Activated naive CD4-positive, alpha-beta T cell (primary cell): Measurements from ENCODE around the gene DSCAML1.
"Not testable (repeated sequence)": the region's sequence is repeated elsewhere in the genome, so short reads cannot be mapped to it uniquely, and the experiment has no call there.

Source experiments
- DNase-seq, 4 experiments: peaks; one replicate each; lab custom pipeline; 2025; lab: John Stamatoyannopoulos, UW

Gene DSCAML1

DNA sequence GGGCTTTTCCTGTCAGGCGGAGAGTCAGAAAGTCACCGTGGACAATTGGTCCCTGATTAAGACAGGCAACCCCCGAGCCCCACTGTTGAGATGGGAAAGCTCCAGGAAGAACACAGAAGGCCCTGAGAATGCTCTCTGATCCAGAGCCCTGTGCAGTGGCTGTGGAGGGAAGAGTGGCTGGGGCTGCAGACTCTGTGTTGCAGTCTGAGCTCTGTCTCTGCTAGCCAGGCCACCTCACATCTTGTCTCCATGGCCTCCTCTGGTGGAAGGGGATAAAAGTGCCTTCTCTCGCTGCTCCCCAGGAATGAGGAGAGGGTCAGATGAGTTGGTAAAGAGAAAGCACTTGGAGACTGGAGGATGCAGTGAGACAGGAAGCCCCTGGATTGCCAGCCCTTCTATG is 328.1 kb downstream of the DSCAML1 start:
- no peak for DNase-seq

DNA sequence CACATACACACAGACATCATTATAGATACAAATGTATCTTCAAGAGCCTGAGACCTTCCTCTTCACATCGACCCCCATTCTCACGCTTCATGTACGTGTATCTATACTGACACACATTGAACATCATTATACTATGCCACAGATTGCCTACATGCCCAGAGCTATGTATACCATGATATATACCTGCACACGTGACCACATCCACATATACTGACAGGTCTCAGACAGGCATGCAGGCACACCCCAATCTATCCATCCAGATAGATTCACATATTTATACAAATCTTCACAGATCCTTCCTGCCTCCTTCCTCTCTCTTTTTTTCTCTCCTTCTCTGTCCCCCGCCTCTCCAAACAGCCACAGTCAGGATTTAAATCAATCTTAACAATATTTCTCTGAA is 329.2 kb downstream of the DSCAML1 start:
- no peak for DNase-seq

DNA sequence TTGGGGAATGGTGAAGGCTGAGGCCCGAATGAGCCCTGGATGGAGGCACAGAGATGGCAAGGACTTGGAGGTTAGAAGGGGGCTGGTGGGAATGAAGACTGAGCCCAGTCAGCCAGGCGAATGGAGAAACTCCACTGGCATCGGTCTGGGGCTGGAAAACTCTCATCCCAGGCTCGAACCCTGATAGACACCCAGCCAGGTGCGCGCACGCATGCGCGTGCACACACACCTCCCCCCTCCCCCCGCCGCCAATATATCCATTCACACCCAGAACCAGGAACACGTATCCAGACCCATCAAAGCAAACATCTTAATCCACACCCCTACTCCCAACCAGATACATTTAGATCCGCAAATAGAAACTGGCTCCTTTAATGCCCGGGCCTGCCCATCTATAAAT is 330.1 kb downstream of the DSCAML1 start:
- no peak for DNase-seq

DNA sequence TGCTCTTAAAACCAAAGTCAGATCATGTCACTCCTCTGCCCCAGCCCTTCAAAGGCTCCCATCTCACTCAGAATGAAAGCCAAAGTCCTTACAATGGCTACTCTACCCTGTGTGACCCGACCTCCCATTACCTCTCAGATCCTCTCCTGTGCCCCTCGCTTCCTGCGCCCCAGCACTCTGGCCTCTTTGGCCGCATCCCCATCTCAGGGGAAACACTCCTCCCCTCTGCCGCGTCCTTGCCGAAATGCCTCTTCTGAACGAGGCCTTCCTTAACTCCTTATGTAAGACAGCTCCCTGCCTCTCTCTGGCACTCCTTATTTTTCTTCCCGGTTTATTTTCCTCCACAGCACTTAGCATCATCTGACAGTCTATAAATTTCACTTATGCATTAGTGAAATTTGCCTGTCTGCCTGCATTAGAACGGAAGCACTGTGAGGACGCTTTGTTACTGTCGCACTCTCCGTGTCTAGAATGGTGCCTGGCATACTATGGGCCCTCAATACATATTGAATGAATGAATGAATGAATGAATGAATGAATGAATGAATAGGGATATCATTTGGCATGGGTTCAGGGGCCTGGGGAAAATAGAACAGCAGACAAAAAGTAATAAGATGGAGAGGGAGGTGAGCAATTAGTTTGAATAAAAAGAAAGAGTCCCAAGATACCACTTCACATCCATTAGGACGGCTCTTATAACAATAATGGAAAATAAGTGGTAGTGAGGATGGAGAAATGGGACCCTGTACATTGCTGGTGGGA is 331.6 kb downstream of the DSCAML1 start:
- DNase-seq = no peak

DNA sequence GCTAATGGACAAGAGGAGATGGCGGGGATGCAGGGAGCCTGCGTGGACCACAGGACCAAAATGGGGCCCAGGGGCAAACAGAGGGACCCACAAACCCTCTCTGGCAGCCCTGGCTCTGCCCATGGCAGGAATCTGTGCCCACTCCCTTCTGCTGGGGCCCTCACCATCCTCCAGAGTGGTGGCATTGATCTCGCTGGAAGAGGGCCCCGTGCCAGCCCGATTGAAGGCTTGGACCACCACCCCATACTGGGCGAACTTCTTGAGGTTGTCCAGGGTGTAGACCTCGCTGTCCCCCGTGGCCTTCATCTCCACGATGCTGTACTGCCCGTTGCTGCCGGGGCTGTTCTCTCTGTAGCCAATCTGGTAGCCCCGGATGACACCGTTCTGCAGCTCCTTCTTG is 332.2 kb downstream of the DSCAML1 start:
- DNase-seq = no peak

DNA sequence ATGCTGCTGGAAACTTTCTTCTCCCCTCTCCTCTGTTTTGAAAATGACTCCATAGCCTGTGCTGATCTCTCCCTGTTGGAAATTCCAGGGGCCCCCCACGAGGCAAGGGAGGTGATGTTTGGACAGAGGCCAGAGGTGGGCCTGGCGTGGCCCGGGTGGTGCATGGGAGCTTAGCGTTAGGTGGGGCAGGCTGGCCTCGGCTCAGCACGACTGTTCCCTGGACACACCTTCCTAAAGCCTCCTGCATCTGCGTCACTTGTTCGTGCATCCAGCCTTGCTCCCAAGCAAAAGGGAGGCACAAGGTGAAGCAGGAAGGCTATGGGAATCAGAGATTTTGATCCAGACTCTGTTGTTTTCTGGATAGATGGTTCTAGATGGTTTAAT is 334.2 kb downstream of the DSCAML1 start:
- no peak for DNase-seq

DNA sequence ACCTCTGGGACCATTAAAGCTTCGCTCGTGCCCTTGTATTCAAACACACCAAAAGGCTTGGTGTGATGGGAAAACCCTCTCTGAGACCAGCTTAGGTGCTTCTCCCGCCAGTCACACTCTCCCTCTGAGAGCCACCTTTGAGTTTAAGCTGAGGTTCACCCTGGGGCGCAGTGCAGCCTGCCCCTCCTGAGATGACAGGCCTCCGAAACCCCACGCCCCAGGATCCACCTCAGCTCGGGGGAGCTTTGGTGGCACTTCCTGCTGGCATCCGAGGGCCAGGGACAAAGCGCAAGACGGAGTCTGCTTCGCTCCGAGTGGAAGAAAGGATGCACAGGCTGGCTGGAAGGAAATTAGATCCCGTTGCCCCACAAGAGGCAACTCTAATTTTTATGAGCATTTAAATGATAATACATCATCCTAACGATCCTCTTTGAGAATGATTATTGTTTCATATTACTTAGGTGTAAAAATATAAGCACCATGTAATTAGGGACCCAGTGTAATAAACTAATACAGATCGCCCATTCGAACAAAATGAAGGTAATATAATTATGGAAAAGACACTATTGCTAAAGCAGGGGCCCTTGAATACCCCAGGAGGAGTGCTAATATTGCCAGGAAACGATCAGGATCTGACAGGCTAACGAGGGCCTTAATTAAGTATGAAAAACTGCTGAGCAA is 334.7 kb downstream of the DSCAML1 start:
- no peak for DNase-seq

DNA sequence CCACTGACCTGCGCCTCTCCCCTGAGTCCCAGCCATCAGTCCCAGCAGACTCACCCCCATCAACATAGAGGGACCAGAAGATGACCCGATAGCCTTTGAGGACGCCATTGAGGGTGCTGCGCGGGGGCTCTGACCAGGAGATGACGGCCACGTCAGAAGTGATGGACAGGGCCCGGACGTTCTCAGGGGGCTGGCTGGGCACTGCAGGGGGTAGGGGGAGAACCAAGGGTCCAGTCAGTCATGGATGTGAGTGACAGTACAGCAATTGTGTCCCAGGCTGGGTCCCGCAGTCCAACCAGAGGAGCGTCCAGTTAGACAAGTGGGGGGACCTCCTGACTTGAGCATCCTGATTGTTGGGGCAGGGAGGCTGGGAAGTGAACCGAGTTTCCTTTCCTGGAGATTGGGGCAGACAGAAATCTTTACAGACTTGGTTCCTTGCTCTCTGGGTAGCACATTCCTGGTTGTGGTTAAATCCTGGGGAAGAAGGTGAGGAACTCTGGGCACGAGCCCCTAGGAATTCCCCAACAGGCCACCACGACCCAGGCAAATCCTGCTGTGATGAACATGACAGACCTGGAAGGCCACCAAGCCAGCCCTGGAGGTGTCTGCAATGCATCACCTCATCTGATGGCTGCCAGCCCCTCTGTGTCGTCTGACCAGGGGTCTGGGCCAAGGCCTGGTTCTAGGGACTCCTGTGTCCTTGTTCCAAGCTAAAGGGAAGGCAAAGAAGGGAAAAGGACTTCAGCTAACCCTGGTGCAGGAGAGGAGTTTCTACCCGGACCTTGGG is 335.4 kb downstream of the DSCAML1 start:
- no peak for DNase-seq

DNA sequence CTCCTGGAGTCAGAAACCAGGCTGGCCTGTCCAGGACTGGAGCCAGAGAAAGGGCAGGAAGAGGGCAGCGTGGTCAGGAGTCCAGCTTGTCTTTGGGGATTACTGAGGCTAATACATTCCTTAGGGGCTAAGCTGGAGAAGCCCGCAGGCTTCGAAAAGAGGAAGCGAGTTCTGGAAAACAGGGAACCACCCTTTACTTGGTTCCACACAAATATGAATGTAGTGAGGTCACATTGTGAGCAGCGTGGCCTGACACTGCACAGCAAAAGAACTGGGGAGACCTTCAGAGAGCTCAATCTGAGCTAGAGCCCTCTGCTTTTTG is 337.1 kb downstream of the DSCAML1 start:
- no peak for DNase-seq

DNA sequence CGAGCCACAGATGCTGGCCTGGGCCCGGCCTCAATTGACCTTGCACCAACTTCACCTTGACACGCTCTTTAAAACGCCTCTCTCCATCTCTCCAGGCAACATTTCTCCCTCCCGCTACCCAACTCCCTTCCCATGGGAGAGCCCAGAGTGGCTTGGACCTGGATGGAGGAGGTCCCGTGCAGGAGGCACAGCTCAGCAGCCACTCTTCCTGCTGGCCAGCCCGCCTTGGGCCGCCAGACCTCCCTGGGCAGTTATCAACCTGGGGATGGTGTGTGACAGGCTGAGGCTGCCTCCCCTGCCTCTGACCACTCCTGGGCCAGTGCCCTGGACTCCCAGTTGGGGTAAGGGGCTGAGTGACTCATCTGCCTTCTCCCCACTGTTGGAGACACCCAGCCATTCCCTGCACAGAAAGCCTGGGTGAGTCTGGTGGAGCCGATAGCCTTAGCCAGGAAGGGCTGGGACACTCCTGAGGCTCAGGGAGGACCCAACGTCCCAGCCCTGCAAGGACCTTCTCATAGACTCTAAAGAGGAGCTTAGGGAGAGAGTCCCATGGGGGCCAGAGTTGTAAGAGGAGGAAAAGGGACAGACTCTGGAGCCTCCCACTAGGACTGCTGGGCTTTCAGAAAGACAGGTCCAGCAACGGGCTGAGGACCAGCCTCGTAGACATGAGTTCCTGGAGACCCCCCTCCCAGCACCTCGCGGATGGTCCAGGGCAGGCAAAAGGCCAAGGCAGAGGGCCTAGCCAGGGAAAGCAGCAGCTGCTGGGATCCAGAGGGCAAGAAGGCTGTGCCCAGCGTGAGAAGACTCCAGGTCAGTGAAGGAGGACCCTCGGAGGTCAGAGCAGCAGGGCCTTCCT is 337.7 kb downstream of the DSCAML1 start:
- DNase-seq = no peak

DNA sequence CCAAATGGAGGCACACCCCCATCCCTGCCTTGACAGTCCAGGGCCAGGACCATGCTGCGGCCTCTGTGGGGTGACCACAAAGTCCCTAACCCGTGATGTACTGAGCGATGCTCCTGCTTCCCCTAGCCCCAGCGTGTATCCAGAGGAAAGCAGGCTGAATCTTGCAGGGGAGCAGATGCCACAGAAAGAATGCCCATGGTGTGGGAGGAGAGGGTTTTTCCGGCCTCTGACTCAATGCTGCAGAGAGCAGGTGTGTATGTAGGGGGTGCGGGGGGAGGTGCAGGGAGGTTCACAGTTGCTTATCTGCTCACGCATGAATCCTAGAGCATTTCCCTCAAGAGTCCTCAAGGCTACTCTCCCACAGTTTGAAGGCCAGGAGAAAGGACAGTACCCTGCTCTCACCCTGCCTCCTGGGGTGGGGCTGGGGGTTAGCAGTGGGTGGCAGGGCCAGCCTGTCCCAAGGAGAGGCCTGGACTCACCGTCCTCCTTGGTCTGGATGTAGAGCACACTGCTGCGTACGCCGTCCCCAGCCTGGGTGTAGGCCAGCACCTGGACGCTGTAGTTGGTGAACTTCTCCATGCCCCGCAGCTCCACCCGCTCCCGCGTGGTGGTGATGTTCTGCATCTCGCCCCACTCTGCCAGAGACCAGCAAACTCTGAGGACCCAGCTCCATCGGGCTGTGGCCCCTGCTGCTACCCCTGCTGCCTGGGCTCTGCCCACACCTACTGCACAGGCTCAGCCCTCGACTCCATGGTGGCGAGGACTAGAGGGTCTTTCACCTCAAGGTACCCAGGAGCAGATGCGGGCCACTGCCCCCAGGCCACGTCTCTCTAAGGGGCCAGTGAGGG is 338.5 kb downstream of the DSCAML1 start:
- no peak for DNase-seq

DNA sequence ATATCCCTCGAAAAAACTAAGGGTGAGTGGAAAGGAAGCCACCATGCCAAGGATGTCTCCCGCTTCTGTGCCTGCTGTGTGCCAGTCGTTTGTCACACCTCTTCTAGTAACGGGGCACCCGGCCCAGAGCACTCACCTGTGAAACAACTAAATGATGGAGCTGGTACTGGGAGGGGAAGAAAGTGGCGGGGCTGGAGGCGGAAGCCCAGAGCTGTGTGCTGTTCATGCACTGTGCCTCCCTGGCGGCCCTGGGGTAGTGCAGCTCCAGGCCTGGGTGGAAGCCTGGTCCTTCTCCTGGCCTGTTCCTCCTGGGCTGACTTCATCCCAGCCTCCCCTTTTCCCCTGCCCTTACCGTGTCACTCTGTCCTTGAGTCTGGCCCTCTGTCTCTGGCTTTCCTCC is 339.2 kb downstream of the DSCAML1 start:
- DNase-seq = no peak

DNA sequence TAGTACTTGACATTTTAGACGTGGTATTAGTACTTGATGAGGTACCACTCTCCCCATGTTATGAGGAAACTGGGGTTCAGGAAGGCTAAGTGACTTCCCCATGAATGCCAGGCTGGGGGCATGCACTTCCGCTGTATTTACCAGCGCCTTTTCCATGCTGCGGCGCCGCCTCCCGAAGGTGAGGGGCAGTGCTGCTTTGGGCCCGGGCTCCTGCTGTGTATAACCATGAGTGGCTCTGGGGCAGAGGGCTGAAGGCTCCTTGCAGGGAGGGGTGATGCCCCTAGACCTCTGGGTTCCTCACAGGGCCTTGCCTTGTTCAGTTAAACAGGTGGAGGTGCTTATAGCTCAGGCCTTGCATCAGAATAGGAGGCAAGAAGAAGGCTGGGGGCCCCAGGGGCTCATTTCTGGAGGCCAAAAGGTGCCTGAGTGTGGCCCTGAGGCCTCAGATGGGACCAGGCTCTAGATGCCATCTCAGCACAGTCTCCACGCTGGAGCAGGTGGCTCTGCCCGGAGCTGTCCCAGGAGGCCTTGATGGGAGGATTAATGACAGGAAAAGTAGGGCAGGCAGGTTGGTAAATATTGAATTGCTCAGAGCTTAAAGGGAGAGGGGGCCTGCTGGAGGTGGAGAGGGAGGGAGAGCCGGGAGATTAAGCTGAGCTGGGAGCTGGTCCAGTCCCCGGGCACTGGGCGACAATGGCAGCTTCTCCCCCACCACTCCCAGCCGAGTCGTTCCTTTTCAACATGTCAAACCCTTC is 339.8 kb downstream of the DSCAML1 start:
- no peak for DNase-seq

DNA sequence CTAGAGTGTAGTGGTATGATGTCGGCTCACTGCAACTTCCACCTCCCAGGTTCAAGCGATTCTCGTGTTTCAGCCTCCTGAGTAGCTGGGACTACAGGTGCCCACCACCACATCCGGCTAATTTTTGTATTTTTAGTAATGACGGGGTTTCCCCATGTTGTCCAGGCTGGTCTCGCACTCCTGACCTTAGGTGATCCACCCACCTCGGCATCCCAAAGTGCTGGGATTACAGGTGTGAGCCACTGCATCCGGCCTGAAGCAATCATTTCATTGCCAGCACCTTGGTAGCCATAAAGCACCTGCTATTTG is 340.3 kb downstream of the DSCAML1 start:
- DNase-seq = not testable (repeated sequence)

DNA sequence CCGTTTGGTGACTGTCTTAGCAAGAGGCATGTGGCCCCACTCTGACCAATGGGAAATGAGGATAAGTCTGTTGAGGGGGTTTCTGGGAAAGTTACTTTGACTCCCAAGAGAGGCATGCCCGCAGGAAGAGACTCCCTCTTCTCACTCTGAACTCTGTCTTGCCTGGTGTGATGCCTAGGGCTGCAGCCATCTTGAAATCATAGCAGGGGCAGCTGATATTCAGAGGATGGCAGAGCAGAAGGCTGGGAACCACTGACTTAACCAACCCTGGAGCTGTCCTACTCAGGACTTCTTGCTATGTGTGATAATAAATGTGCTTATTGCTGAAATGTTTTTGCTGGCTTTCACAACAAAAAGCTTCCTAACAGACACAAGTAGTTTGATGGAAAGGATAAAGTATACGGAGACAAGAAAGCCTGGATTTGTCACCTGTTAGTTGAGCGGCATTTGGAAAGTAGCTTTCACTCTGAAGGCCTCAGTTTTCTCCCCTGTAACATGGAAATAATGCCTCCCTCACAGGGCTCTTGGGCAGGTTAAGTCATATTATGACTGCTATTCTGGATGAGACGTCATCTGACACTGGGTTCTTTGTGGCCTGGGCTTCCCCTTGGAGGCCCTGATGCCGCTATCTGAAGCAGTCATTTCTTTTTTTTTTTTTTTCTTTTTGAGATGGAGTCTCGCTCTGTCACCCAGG is 340.8 kb downstream of the DSCAML1 start:
- DNase-seq = no peak

DNA sequence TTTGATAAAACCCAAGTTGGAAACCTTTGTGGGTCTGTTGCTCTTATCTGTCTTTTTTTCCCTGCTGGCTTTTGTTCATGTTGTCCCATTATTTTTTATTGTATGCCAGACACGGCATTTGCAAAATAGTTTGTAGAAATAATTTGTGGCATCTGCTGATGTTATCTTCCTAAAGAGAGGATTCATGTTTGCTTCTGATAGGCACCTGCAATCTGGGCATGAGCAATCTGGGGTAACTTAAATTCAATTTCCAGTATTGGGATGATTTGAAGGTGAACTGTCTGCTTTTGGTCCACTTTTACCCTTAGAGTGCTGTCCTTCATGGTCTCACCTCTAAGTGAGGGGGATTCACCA is 342.5 kb downstream of the DSCAML1 start:
- no peak for DNase-seq

DNA sequence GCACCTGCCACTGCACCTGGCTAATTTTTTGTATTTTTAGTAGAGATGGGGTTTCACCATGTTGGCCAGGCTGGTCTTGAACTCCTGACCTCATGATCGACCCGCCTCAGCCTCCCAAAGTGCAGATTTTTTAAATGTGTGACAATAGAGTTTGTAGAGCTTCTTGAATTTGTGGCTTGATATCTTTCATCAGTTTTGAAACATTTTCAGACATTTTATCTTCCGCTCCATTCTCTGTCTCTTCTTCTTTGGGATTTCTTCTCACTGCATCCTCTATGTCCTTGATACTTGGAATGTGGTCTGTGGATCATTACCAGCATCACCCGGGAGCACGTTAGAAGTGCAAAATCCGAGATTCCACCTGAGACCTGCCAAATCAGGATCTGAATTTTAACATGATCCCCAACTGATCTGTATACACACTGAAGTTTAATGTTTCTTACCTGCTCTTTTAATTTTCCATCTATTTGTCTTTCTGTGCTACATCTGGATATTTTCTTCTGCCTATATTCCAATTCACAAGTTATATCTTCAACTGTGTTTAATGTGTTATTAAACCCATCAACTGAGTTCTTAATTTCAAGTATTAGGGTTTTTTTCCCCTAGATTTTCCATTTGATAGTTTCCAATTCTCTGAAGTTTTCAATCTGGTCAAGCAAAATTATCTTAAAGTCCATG is 343.0 kb downstream of the DSCAML1 start:
- DNase-seq = no peak

DNA sequence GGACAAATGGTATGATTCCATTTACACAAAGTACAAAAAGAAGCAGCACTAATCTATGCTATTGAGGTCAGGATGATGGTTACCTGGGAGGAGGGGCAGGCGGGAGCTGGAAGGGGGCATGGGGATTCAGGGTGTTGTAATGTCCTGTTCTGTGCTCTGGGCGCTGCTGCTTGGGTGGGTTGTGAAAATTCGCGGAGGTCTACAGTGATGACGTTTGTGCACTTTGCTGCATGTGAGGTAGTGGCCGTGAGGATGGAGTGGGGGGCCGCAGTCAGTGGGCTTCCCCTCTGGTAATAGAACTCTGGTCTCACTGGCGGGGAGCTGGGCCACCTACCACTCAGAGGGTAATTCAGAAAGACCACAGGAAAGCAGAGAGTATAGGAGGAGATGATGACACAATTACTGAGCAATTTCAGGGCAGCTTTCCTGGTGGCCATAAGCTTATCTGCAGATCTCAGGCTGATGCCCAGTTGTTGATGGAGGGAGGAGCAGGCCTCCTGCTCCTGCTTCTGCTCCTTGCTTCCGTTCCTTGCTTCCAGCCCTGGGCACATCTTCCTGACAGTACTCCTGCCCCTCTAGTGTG is 347.8 kb downstream of the DSCAML1 start:
- no peak for DNase-seq
